ENCODE data around the gene CCDC197.

Gene CCDC197

DNA sequence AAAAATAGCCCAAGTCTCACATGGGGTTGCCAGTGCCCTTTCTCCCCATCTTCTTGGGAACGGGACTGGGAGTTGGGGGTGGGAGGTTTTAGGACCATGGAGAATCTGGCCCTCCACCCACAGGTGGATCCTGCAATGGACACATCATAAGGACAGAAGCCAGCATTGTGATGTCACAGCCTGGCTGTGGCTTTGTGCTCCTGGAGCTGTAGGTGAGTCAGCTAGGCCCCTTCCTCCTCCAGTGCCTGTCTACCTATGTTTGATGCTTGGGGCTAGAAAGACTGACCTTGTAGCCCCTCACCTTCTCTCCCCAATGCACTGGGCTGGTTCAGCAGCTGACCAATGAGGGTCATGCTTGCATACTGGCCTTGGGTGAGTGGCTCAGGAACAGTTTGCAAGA lies at the start of gene CCDC197:
TSS of gene CCDC197 (plus strand) at position 220 of the 400 bp plus-strand sequence. CDS start 831 bp downstream, outside the sequence.
- DNase-seq, result no peak

DNA sequence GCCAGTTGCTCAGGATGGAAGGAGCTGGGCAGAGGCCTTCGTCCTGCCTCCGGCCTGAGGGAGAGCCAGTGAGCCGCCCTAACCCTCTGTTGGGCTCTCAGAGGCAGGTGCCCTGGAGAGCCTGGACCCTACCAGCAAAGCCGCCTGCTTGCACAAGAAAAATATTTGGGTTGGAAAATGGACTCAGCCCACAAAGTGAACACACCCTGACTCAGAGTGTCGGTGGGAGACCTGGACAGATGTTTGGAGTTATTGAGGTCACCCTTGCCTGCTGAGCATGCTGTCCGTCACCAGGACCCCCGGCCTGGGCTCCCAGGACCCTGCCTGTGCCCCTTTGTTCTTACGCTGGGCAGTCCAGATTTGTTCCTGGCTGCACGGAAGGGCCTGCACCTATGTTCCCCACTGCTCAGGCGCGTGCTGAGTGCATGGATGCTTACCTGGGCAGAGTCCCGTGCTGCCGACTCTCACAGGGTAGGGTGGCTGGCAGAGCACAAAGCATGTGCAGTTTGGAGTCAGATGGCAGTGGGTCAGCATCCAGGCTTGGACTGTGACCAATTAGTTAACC lies 47.5 kb upstream of the CCDC197 start:
- DNase-seq, result no peak

DNA sequence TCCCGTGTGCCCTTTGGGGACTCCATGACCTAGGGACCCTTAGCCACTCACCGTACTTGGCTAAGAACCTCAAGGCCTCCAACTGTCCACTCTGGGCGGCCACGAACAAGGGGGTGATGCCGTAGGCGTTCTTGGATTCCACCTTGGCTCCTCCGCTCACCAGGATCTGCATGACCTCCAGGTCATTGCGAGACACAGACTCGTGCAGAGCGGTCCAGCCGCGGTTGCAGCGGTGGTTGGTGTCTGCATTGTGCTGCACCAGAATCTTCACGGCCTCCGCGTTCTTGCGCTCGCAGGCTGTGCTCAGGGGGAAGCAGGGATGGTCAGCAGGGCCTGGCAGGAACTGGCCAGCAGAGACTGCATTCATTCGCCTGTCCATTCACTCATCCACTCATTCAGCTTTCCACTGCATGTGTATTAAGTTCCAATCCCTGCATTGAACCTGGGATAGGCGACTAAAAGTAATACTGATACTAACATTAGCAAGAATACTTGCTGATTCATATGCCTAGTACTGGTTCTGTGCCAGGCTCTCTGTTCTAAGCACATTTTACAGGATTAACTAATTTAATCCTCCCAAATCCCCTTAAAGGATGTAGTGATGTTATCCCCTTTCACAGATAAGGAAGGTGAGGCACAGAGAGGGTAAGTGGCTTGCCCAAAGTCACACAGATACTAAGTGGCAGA lies 46.0 kb upstream of the CCDC197 start:
- DNase-seq, result no peak

DNA sequence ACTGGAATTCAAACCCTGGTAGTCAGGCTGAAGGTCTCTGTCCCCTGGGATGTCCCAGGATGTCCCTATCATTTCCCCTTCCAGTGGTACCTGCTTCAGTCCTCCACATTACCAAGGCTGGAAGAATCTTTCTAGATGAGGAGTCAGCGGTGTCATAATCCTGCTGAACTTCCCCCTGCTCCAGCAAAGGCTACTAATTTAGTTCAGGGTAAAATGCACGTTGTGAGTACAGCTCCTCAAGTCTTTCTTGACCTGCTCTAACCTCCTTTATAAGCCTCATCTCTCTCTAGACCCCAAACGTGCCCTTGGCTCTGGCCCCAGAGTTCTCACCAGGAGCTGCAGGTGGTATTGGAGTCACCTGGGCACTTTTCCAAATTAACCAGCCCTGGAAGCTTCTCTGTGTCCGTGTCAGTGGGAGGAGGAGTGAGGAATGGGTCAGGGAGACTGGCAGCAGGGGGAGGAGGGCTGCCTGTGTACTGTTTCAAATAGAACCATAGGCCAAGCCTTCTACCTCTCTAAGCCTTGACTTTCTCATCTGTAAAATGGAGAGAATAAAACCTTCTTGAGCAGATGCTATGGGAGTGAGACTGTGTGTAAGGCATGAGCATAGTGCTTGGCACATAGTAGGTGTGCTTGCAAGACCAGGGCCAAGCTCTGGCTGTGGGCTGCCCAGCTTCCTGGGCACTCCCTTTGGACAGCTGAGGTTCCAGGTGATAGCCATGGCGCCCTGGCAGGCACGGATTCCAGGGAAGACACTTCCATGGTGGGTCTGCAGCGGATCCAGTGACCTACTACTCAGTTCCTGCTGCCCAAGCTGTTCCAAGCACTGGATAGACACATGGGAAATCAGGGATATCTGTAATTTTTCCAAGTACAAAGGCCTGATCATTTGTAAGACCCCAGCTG lies 45.2 kb upstream of the CCDC197 start:
- DNase-seq, result no peak

DNA sequence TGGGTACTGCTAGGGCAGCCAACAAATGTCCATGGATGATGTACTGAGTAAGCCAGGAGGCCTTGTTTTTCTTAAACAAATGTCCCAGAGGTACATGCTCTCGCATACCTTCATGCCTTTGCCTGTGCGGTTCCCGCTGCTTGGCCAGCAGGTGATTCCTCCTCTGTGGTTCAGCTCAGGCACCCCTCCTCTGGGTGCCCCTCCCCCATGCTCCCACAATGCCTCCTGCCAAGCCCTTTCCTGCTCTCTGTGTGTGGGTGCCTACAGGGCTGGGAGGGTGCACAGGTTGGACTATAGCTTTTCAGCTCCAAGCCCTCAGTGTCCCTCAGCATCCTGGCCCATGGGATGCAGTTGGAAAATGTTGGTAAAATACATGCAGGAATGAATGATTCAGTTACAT lies 44.3 kb upstream of the CCDC197 start:
- DNase-seq, result no peak

DNA sequence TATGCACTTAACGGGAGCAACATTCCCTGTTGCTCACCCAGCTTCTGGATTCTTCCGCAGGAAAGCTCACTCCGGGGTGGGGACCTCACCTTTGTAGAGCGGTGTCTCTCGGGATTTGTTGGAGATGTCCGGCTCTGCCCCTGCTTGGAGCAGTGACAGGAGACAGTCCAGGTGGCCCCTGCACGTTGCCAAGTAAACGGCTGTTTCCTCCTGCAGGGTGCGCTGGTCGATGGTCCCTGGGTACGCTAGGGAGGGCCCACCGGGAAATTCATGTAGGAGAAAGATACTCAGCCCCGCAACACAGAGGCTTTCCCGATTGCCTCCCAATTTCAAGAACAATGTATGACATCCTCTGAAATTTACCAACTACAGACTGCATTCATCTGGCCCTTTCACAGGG lies 43.8 kb upstream of the CCDC197 start:
- no peak for DNase-seq

DNA sequence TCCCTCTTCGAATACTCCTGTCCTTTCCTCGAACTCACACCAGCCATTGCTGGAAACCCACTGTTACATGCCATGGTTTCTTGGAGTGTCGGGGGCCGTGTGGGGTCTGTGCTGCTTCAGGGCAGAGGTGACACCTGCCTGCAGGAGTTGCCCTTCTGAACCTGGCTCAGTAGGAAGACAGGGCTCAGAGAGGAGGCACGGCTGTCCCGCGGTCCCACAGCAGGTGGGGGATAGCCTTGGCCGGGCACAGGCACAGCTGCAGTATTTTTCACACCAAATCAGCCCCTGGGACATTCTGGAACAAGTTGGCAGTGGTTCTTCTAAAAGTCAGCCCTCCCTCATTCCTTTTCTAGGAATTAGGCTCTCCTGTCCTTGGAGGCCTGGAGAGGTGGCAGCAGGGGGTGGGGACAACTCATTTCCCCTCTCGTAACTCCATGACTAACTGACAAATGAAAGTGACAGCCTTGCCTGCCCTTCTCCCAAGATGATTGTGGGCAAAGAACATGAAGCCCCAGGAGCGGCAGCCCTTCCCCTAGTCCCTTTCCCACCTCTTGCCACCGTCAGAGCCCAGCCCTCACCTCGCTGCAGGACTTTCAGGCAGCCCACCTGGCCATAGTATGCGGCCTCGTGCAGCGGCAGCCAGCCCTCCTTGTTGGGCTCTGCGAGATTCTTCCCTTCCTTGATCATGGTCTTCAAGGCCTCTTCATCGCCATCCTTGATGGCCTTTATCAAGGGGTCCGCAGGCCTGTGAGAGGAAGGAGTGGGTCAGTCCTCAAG lies 43.2 kb upstream of the CCDC197 start:
- DNase-seq, result no peak

DNA sequence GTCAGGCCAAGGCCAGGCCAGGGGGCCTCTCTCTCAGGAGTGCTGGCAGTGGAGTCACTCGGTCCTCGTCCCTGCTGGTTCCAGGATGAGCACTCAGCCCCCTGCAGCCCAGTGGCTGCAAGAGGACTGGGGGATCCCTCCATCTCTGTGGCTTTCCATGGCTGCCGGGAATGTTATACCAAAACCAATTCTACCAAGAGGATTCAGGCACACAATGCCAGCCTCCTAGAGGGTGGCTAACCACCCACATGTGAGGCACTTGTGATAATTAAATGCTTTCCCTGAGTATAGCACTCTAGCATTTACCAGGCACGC lies 42.6 kb upstream of the CCDC197 start:
- DNase-seq, result no peak

DNA sequence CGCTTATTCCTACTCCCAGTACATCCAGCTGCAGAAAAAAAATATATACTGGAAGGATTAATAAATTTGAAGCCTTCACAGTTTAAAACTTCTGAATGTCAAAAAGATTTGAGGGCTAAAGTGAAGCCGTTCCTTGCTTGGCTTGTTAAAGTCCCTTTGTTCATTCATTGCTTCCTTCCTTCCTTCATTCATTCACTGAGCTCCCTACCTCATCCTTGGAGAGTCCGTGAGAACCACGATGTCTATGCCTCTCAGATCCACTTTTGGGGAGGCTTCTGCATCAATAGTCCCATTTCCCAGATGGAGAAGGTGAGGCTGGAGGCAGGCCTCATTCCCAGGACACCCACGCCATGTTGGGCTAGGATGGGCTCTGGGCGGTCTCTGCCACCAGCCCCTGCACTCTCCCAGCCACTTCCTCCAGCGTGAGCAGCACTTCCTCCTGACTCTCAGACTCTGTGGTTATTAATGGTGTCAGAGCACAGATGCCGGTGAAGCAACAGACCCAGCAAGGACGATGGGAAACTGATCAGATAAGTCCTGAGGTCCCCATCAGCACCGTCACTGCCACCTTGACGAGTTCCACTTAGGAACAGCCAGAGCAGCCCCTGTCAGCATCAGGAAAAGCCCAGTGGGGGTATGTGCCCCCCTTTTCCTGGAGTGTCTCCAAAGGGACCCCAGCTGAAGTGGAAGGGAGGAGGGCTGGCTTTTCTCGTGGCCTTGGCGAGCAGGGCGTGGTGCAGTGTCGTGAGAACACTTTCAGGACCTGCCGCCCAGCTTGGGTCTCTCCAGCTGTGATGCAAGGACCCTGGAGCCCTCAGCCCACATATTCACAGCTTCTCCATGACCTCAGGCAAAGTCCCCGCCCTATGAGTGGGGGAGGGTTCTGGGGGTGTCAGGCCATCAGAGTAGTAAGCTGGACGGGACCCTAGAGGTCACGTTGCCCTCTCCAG lies 41.9 kb upstream of the CCDC197 start:
- no peak for DNase-seq

DNA sequence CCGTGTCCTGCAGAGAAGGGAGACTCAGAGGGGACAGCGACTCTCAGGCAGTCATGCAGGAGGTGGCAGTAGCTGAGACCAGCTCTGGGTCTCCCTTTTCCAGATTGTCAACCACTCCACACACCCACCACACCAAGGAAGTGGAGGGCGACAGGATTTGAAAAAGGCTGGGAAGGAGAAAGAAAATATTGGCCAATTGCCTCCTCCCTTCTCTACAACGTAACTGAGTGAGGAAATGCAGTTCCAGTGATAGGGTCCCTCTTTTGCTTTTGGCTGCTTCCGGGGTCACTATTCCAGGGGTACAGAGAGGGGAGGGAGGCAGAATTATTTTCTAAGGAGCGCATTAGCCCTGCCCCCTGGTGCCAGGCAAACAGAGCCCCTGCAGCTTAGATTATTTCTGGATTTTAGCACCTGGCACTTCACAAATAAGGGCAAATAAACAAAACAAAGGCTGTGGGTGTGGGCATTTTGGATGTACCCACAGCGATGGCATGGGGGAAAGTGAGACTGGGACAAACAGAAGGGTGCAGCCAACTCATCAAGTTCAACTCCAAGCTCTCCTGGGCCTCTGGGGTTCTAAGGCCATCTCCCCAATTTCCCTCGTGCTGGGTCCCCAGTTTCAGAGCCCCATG lies 41.1 kb upstream of the CCDC197 start:
- DNase-seq, result no peak

DNA sequence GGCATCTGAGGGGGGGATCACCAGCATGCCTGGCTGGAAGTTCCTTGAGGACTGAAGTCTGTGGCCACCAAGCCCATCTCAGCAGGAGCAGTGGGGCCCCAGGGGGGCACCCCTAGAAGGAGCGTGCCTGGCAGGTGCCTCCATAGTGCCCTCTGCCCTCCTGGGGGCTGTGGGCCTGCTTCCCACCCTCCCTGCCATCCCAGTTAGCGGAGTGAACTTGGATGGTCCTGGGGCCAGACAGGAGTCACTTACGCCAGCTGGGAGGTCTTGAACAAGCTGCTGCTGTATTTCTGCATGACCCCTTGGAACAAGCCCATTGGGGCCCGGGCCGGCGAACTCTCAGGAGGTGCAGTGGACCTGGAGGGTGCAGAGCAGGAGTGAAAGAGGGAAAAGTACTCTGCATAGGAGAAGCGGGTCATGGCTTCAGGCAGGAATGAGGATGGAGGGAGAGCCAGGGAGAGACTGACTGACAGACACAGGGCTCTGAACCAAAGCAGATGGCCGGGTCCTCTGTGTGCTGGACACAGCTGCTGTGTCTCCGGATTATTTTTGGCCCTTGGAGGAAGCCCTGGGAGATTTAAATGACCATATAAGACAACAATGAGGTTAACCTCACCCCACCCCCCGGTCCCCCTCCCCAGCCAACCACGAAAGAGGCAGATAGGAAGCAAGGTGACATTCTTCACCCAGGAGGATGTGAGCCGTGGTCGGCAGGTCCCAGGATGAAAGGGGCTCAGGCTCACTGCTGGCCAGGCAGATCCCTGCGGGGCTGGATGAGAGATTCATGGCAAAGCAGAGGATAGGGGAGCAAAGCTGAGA lies 40.4 kb upstream of the CCDC197 start:
- no peak for DNase-seq

DNA sequence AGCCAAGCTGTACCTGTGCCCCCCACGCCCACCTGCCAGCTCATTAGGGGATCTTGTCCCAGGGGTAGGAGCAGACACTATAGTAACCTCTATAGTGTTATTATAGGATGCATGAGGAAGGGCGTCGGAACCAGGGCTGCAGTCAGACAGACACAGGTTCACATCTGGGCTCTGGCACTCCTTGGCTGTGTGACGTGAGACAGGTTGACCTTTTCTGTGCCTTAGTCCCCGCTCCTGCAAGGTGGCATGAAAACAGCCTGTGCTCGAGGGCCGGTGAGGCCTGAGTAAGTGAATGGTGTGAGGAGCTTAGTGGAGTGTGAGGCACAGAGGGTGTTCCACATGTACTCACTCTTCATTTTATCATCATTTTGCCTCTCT lies 39.8 kb upstream of the CCDC197 start:
- no peak for DNase-seq

DNA sequence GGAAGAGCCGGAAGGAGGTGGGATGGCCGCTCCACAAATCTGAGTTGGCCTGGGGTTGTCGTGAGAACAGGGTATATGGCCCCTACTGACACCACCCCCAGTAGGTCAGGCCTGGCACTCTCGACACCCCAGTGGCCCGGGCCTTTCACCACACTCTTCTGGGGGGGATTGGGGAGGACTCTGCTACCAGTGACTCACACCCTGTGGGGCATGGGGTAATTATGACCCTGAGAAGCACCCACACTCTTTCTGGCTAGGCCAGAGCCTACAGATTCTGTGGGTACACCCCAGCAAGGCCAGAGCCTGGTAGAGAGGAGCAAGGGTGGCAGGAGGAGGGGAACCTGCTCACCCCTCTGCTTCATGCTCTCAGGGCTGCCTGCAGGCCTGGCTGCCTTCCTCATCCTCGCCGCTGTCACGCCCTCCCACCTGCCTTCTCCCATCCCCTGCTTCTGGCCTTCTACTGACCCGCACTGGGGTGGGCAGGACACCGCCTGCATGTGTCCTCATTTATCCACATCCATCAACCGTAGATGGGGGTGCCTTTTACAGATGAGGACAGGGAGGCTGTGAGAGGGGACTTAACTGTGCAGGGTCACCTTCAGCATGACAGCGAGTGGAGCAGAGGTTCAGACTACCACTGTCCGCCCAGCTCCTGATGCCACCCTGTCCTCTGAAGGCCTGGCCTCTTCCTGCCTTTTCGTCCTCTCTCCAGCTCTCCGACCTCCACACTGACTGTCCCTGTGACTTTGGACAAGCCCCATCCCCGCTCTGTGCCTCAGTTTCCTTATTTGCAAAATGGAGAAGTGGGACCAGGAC lies 39.1 kb upstream of the CCDC197 start:
- no peak for DNase-seq

DNA sequence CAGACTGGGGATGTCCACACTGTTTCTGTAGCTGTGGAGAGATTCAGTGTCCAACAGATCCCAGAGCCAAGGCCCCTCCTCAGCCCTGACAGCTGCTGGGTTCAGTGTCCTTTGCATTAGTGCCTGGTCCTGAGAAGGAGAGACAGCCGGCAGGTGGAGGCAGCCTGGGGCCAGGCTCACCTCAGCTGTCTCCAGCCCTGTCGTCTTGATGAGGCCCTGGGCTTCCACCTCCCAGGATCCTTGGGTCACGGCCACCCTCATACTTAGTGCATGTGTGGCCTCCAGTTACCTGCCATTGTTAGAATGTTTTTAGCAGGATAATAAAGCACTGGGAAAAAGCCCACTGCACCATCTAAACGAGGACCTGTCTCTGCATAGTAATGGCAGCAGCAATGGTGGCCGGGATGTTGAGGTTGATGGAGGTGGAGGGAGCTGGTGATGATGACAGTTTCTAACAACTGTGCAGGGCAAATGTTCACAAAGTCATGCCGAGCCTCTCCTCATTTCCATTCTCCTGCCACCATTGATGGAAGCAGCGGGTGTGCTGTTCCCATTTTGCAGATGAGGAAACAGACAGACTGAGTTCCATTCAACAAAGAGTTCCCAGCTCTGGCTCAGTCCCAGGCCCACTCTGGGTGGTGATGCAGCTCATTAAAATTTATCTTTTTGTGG lies 38.4 kb upstream of the CCDC197 start:
- DNase-seq, result no peak

DNA sequence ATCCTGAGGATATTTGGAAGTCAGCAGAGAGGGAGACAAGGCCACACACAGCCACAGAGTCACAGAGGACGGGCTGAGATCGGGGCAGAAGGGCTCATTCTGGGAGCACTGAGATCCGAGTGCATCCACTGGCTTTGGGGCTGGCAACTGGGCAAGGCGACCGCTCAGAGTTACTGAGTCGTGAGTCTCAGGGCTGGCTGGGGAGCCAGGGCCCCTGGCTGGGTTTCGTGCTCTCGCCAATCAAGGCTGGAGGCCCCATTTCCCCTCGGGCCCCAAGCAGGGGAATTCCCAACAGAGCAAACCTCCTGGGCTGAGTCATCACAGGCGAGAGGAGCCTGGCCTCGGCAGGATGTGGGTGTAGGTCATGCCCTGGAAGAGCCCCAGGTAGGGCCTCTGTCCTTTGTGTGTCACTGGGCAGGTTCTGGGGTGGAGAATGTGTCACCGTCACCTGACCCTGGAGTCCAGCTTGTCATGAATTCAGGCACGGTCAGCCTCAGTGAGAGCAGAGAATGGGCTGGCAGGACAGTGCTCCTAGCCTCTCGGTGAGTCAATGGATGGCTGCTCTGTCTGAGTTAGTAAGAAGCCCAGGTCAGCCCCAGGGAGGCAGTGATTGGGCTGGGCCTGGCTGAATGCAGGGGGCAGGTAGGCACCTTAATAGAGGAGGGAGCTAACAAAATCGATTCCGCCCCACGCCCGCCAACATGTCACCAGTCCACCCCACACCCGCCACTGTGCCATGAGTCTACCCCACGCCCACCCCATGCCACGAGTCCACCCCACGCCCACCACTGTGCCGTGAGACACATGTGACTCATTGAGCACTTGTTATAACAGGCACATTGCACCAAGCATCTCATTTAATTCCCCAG lies 37.6 kb upstream of the CCDC197 start:
- no peak for DNase-seq

DNA sequence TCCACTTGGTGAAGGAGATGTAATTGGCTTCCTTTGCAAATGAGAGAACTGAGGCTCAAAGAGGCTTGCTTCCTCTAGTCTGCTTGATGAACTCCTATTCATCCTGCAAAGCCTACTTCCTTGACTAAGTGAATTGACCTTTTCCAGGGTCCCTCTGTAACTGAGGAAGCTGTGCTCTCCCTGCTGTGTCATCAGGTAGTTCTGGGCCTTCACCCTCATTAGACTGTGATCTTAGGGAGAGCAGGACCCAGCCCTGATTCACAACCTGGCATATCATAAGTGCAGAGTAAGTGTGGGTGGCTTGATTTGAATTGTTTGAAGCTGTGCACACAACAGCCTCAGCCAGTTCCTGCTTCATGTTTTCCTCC lies 37.0 kb upstream of the CCDC197 start:
- no peak for DNase-seq

DNA sequence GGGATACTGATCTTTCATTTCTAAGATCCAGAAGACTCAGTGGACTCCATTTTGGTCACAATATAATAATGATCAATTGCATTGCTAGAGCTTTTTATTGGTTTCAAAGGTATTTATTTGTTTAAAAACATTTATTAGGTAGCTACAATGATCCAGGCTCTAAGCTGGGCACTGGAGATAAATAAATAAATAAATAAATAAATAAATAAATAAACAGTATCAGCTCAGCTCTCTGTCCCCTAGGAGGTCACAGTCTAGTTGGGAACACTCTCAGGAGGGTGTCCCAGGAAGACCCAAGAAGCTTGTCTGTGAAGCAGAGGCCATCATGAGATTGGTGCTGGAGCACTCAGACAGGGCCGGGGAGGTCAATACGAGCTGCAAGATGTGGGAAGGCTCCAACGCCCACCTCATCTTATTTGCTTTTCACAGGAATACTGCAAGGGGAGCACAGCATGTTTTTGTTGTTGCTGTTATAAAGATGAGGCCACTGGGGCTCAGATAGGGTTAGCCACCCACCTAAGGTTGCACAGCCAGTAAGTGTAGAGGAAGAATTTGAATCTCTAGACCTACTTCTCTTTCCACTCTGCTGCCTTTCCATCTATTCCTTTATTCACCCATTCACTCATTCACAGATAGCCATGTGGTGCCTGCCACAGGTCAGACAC lies 36.2 kb upstream of the CCDC197 start:
- no peak for DNase-seq

DNA sequence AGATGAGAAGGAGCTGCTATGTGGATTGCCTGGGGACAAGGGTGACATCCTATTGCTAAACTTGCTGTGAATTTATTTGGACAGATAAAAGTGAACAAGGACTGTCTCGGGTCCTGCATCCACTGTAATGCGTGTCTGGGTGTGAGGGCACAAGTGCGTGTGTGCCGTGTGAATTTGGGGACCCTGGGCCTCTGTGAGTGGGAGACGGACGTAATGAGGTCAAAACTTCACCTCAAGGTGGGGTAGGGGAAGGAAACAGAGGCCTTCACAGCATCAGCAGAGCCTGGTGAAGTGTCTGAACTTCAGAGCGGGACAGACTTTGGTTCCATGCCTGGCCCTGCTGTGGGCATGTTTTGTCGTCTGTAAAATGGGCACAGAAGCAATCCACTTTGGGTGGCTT lies 35.5 kb upstream of the CCDC197 start:
- DNase-seq, result no peak
